ENCODE results near the gene PLA2G2C. TPM values are rescaled to one million over a fixed set of nuclear protein-coding genes. Genes with fewer than 3 reads are reported as not detected.
A peak's percentile ranks its signal among the peaks of the same experiment; 100 is the strongest.
"Not testable (repeated sequence)": the region's sequence is repeated elsewhere in the genome, so short reads cannot be mapped to it uniquely, and the experiment has no call there.

The PLA2G2C gene
- total RNA-seq, 2 experiments from 2014 or later = not detected

GRCh38 chr1:20220036-20220435 is 33.7 kb upstream of the PLA2G2C start:
- ChIA-PET CTCF (interaction anchor here (1.3 kb wide), 1 partner anchor 273 kb away, joined by 6 read pairs; no protein-coding TSS in a partner anchor), POLR2A (no interaction called here)
- ATAC-seq = no peak
- peaks cover 34% of the 10 kb centered on the region for H3K27me3 Mint-ChIP-seq (ENCODE audit: low read depth)
- H3K27ac Mint-ChIP-seq = no peak overlapping the region
- no peak for DNase-seq
- no peaks in the 10 kb centered on the region for H3K4me1 Mint-ChIP-seq (ENCODE audit: low read depth)
- no peaks in the 10 kb centered on the region for H3K9me3 Mint-ChIP-seq (ENCODE audit: insufficient read depth)
- no peak overlapping the region for H3K4me3 Mint-ChIP-seq
- no peaks in the 10 kb centered on the region for H3K36me3 Mint-ChIP-seq (ENCODE audit: low read depth)

- DNase-seq; H3K4me1 Mint-ChIP-seq (ENCODE audit: low read depth); H3K9me3 Mint-ChIP-seq (ENCODE audit: insufficient read depth); ATAC-seq; H3K36me3 Mint-ChIP-seq (ENCODE audit: low read depth); H3K4me3 Mint-ChIP-seq; H3K27ac Mint-ChIP-seq: not testable (repeated sequence)
- ChIA-PET POLR2A (interaction anchor here (0.7 kb wide), 1 partner anchor 272 kb away, joined by 3 read pairs; no protein-coding TSS in a partner anchor), CTCF (interaction anchor here (1.2 kb wide), 1 partner anchor 276 kb away, joined by 3 read pairs; no protein-coding TSS in a partner anchor)
- H3K27me3 Mint-ChIP-seq (ENCODE audit: low read depth) = peaks cover 34% of the 10 kb centered on the region
Observed at GRCh38 chr1:20219053-20219452, 32.7 kb upstream of the PLA2G2C start.

- Mint-ChIP-seq H3K4me1 (ENCODE audit: low read depth) (peaks cover 6% of the 10 kb centered on the region), H3K9me3 (ENCODE audit: insufficient read depth) (no peaks in the 10 kb centered on the region), H3K4me3 (no peak overlapping the region), H3K27me3 (ENCODE audit: low read depth) (peaks cover 28% of the 10 kb centered on the region), H3K36me3 (ENCODE audit: low read depth) (no peaks in the 10 kb centered on the region), H3K27ac (no peak overlapping the region)
- peak; percentile 81 for ATAC-seq
- ChIA-PET POLR2A (no interaction called here), CTCF (interaction anchor here (0.8 to 1.9 kb wide), 5 partner anchors 65 to 278 kb away, joined by 3 to 9 read pairs (median 3); no protein-coding TSS in a partner anchor)
- peak; percentile 32 for DNase-seq
Observed at GRCh38 chr1:20216574-20216973, 30.3 kb upstream of the PLA2G2C start.

- ChIA-PET POLR2A (no interaction called here), CTCF (interaction anchor here (0.8 to 1.9 kb wide), 4 partner anchors 20 to 279 kb away, joined by 3 to 9 read pairs (median 4); no protein-coding TSS in a partner anchor)
- H3K36me3 Mint-ChIP-seq (ENCODE audit: low read depth) = no peaks in the 10 kb centered on the region
- no peak overlapping the region for H3K27ac Mint-ChIP-seq
- ATAC-seq (no peak), DNase-seq (no peak)
- H3K4me1 Mint-ChIP-seq (ENCODE audit: low read depth) = peaks cover 6% of the 10 kb centered on the region
- H3K9me3 Mint-ChIP-seq (ENCODE audit: insufficient read depth) = no peaks in the 10 kb centered on the region
- H3K27me3 Mint-ChIP-seq (ENCODE audit: low read depth) = peaks cover 29% of the 10 kb centered on the region
- H3K4me3 Mint-ChIP-seq = no peak overlapping the region
Observed at GRCh38 chr1:20215716-20216115, 29.4 kb upstream of the PLA2G2C start.

GRCh38 chr1:20212685-20213331 is 26.5 kb upstream of the PLA2G2C start:
- Mint-ChIP-seq H3K4me1 (ENCODE audit: low read depth) (peaks cover 6% of the 10 kb centered on the region), H3K9me3 (ENCODE audit: insufficient read depth) (no peaks in the 10 kb centered on the region), H3K4me3 (no peak overlapping the region), H3K27me3 (ENCODE audit: low read depth) (peaks cover 30% of the 10 kb centered on the region), H3K27ac (no peak overlapping the region), H3K36me3 (ENCODE audit: low read depth) (no peaks in the 10 kb centered on the region)
- ChIA-PET POLR2A (interaction anchor here (1.2 kb wide), 1 partner anchor 141 kb away, joined by 3 read pairs; no protein-coding TSS in a partner anchor), CTCF (interaction anchor here (0.6 to 3.3 kb wide), 40 partner anchors 10 to 704 kb away, joined by 3 to 61 read pairs (median 4); partner anchors contain the start of gene VWA5B1)
- ATAC-seq (peak; percentile 73), DNase-seq (peak; percentile 53)

GRCh38 chr1:20212085-20212684 is 25.9 kb upstream of the PLA2G2C start:
- no peak for ATAC-seq
- Mint-ChIP-seq H3K9me3 (ENCODE audit: insufficient read depth) (no peaks in the 10 kb centered on the region), H3K36me3 (ENCODE audit: low read depth) (no peaks in the 10 kb centered on the region), H3K27ac (no peak overlapping the region), H3K27me3 (ENCODE audit: low read depth) (peaks cover 27% of the 10 kb centered on the region), H3K4me1 (ENCODE audit: low read depth) (peaks cover 6% of the 10 kb centered on the region), H3K4me3 (no peak overlapping the region)
- POLR2A ChIA-PET = interaction anchor here (1.2 kb wide), 1 partner anchor 141 kb away, joined by 3 read pairs; no protein-coding TSS in a partner anchor
- DNase-seq = no peak
- CTCF ChIA-PET = interaction anchor here (0.6 to 3.3 kb wide), 25 partner anchors 11 to 705 kb away, joined by 3 to 61 read pairs (median 5); no protein-coding TSS in a partner anchor

- Mint-ChIP-seq H3K27me3 (ENCODE audit: low read depth) (peaks cover 27% of the 10 kb centered on the region), H3K27ac (no peak overlapping the region), H3K4me1 (ENCODE audit: low read depth) (peaks cover 6% of the 10 kb centered on the region), H3K9me3 (ENCODE audit: insufficient read depth) (no peaks in the 10 kb centered on the region), H3K36me3 (ENCODE audit: low read depth) (no peaks in the 10 kb centered on the region), H3K4me3 (no peak overlapping the region)
- DNase-seq (no peak), ATAC-seq (no peak)
- ChIA-PET POLR2A (no interaction called here), CTCF (no interaction called here)
Observed at GRCh38 chr1:20211511-20211931, 25.2 kb upstream of the PLA2G2C start.

- ChIA-PET CTCF (interaction anchor here (1.3 kb wide), 1 partner anchor 283 kb away, joined by 6 read pairs; no protein-coding TSS in a partner anchor), POLR2A (no interaction called here)
- Mint-ChIP-seq H3K27me3 (ENCODE audit: low read depth) (peaks cover 27% of the 10 kb centered on the region), H3K4me1 (ENCODE audit: low read depth) (peaks cover 6% of the 10 kb centered on the region), H3K27ac (no peak overlapping the region), H3K9me3 (ENCODE audit: insufficient read depth) (no peaks in the 10 kb centered on the region), H3K36me3 (ENCODE audit: low read depth) (no peaks in the 10 kb centered on the region), H3K4me3 (no peak overlapping the region)
- no peak for DNase-seq
- no peak for ATAC-seq
Observed at GRCh38 chr1:20210736-20211460, 24.6 kb upstream of the PLA2G2C start.

- no peaks in the 10 kb centered on the region for H3K36me3 Mint-ChIP-seq (ENCODE audit: low read depth)
- POLR2A ChIA-PET = no interaction called here
- ATAC-seq (no peak), DNase-seq (no peak)
- peaks cover 18% of the 10 kb centered on the region for H3K27me3 Mint-ChIP-seq (ENCODE audit: low read depth)
- H3K9me3 Mint-ChIP-seq (ENCODE audit: insufficient read depth) = no peaks in the 10 kb centered on the region
- CTCF ChIA-PET = interaction anchor here (1.3 kb wide), 1 partner anchor 284 kb away, joined by 6 read pairs; no protein-coding TSS in a partner anchor
- H3K27ac Mint-ChIP-seq = no peak overlapping the region
- H3K4me3 Mint-ChIP-seq = no peak overlapping the region
- H3K4me1 Mint-ChIP-seq (ENCODE audit: low read depth) = peaks cover 6% of the 10 kb centered on the region
Observed at GRCh38 chr1:20209471-20209870, 23.2 kb upstream of the PLA2G2C start.

GRCh38 chr1:20207546-20207945 is 21.2 kb upstream of the PLA2G2C start:
- ATAC-seq (no peak), DNase-seq (no peak)
- CTCF ChIA-PET = interaction anchor here (1.1 to 2.9 kb wide), 3 partner anchors 12 to 56 kb away, joined by 4 to 10 read pairs (median 4); no protein-coding TSS in a partner anchor
- Mint-ChIP-seq H3K9me3 (ENCODE audit: insufficient read depth) (no peaks in the 10 kb centered on the region), H3K4me3 (no peak overlapping the region), H3K4me1 (ENCODE audit: low read depth) (peaks cover 2% of the 10 kb centered on the region), H3K27ac (no peak overlapping the region), H3K36me3 (ENCODE audit: low read depth) (no peaks in the 10 kb centered on the region), H3K27me3 (ENCODE audit: low read depth) (peaks cover 21% of the 10 kb centered on the region)
- POLR2A ChIA-PET = interaction anchor here (0.7 kb wide), 1 partner anchor 277 kb away, joined by 3 read pairs; no protein-coding TSS in a partner anchor

GRCh38 chr1:20202166-20202565 is 15.8 kb upstream of the PLA2G2C start:
- peaks cover 33% of the 10 kb centered on the region for H3K27me3 Mint-ChIP-seq (ENCODE audit: low read depth)
- POLR2A ChIA-PET = interaction anchor here (0.5 kb wide), 1 partner anchor 346 kb away, joined by 3 read pairs; no protein-coding TSS in a partner anchor
- no peaks in the 10 kb centered on the region for H3K36me3 Mint-ChIP-seq (ENCODE audit: low read depth)
- no peak for ATAC-seq
- no peak overlapping the region for H3K4me3 Mint-ChIP-seq
- no peak for DNase-seq
- no peaks in the 10 kb centered on the region for H3K9me3 Mint-ChIP-seq (ENCODE audit: insufficient read depth)
- H3K27ac Mint-ChIP-seq = no peak overlapping the region
- CTCF ChIA-PET = interaction anchor here (1.2 kb wide), 1 partner anchor 11 kb away, joined by 9 read pairs; no protein-coding TSS in a partner anchor
- no peaks in the 10 kb centered on the region for H3K4me1 Mint-ChIP-seq (ENCODE audit: low read depth)

All from activated CD8-positive, alpha-beta T cell treated with anti-CD3 and anti-CD28 coated beads, Interleukin-2, amount 10 ng/mL, durations not matched to agents 7 days and 5 days (primary cell).